PC-3 (cell line): ENCODE measurements around the gene EEF1A2.

ENCODE experiments used
- EZH2 ChIP-seq: fragments of 300-600 bp; sonication (generic); IDR thresholded peaks from one replicate; pipeline ENCODE4 v1.6.1; 2017; ENCODE audit warnings: antibody characterized with exemption, mild to moderate bottlenecking, low read length; ENCODE audit not compliant: unreplicated experiment
- EZH2phosphoT487 ChIP-seq: fragments of 300-600 bp; sonication (generic); IDR thresholded peaks from 2 replicates; pipeline ENCODE4 v1.6.1; 2018; ENCODE audit warnings: mild to moderate bottlenecking, antibody characterized with exemption, low read length, borderline replicate concordance
- TF ChIP-seq, protein P1 (sequence below): fragments of 300-600 bp; sonication (generic); conservative IDR thresholded peaks from 2 replicates; pipeline ENCODE4 v1.5.1; 2017; ENCODE audit warnings: antibody characterized with exemption, low read depth, mild to moderate bottlenecking, low read length

- TF ChIP-seq, protein P1, sequence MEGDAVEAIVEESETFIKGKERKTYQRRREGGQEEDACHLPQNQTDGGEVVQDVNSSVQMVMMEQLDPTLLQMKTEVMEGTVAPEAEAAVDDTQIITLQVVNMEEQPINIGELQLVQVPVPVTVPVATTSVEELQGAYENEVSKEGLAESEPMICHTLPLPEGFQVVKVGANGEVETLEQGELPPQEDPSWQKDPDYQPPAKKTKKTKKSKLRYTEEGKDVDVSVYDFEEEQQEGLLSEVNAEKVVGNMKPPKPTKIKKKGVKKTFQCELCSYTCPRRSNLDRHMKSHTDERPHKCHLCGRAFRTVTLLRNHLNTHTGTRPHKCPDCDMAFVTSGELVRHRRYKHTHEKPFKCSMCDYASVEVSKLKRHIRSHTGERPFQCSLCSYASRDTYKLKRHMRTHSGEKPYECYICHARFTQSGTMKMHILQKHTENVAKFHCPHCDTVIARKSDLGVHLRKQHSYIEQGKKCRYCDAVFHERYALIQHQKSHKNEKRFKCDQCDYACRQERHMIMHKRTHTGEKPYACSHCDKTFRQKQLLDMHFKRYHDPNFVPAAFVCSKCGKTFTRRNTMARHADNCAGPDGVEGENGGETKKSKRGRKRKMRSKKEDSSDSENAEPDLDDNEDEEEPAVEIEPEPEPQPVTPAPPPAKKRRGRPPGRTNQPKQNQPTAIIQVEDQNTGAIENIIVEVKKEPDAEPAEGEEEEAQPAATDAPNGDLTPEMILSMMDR, result peak; percentile 21; the same call in 1 of the 2 replicates
- TF ChIP-seq EZH2, result no peak
- TF ChIP-seq EZH2phosphoT487, result no peak
Measured at GRCh38 chr20:63538204-63539091, 39.6 kb upstream of the EEF1A2 start.
